Measurements from ENCODE around the gene COBL. TPM values are rescaled to one million over a fixed set of nuclear protein-coding genes. Genes with fewer than 3 reads are reported as not detected.

Gene COBL
- total and polyA plus RNA-seq, 9 of the 15 experiments (the other 6 are each of a cell fraction or from before 2014, with no cell fraction given): 0.01 to 2.4 (median 0.09) TPM; not detected in 3

- ChIA-PET POLR2A (no interaction called here), CTCF (ENCODE audit: low intra/inter-chr PET ratio) (no interaction called here)
- peaks cover 0 to 6% of the 10 kb centered on the region in 2 experiments; a peak in 3 of 5 replicates for H3K27me3 ChIP-seq (ENCODE audit: control insufficient read depth in 2 of 2, insufficient read depth in 2 of 2, low read length in 2 of 2)
- in situ Hi-C loops (cut with MboI) (no loop called here), intact Hi-C loops (cut with micrococcal nuclease) (no loop called here)
- H3K4me1 ChIP-seq (replicated peaks in 1 of 2; ENCODE audit: control insufficient read depth in 2 of 2, insufficient read depth in 2 of 2, low read length in 2 of 2): no peaks in the 10 kb centered on the region
- H3K9me1 ChIP-seq (ENCODE audit: control insufficient read depth, insufficient read depth, low read length): no peaks in the 10 kb centered on the region
- H4K20me1 ChIP-seq (replicated peaks; ENCODE audit: control insufficient read depth, insufficient read depth, low read length): no peaks in the 10 kb centered on the region
- DNase-seq (ENCODE audit: extremely low read depth in 1 of 4, low spot score in 3 of 4): no peak
- no peaks in the 10 kb centered on the region for H3K36me3 ChIP-seq (ENCODE audit: control insufficient read depth, insufficient read depth, low read length)
- no TSS peak for BruUV-seq (replicated peaks)
- no peaks in the 10 kb centered on the region for H3K79me2 ChIP-seq (ENCODE audit: control insufficient read depth, insufficient read depth, low read length)
- under 1% methylated on average over 7 of the region's 7 CpGs for WGBS (ENCODE audit: insufficient coverage, low coverage, missing lambda C conversion rate)
- H3K27ac ChIP-seq (ENCODE audit: extremely low read depth, low read depth, low read length): no peak overlapping the region
- TF ChIP-seq CHCHD3 (CRISPR knock-in tag; IDR thresholded peaks at IDR 0.05): no peak
- TF ChIP-seq PML (IDR thresholded peaks at IDR 0.05; ENCODE audit: low read length): no peak
- TF ChIP-seq NCOA2 (IDR thresholded peaks at IDR 0.05; ENCODE audit: partially characterized antibody in 2 of 2): no peak
- TF ChIP-seq MAFG (tag; conservative IDR thresholded peaks at IDR 0.05): no peak
- H3K4me3 ChIP-seq: no peak overlapping the region
- no peak for FAIRE-seq
- H3K9ac ChIP-seq (ENCODE audit: insufficient read depth in 1 of 2, low read depth in 2 of 2, low read length in 2 of 2): no peak overlapping the region
- no peaks in the 10 kb centered on the region for H3K9me3 ChIP-seq (replicated peaks; ENCODE audit: control insufficient read depth, insufficient read depth, low read depth, low read length)
- H3K4me2 ChIP-seq (ENCODE audit: insufficient read depth, low read length): no peak overlapping the region
- ATAC-seq: no peak
- no peak overlapping the region for H2AFZ ChIP-seq (ENCODE audit: low read depth, low read length)
These were observed 346.5 kb downstream of the COBL start for GRCh38 chr7:50970092-50970491.
